ENCODE measurements around the gene ALKBH5. TPM values are rescaled to one million over a fixed set of nuclear protein-coding genes. Genes with fewer than 3 reads are reported as not detected.

ALKBH5 gene
- total RNA-seq, 3 donors from 2014 or later (not counting 1 experiment from before 2014, with no cell fraction given) = 95.6 to 114 (median 96.7) TPM

GRCh38 chr17:18250708-18251107 lies 67.1 kb downstream of the ALKBH5 start:
- WGBS (ENCODE audit: insufficient coverage) = 98% methylated on average over 14 of the region's 14 CpGs
- Mint-ChIP-seq H3K9me3 (no peaks in the 10 kb centered on the region), H3K27ac (peak overlapping the region in 1 of 2 donors; percentile 44), H3K27me3 (ENCODE audit: low read depth in 2 of 2) (no peaks in the 10 kb centered on the region), H3K36me3 (peaks cover 6% of the 10 kb centered on the region), H3K4me1 (peaks cover 4 to 5% of the 10 kb centered on the region in 2 donors), H3K4me3 (no peak overlapping the region)
- no peaks in the 10 kb centered on the region for H3K9me3 ChIP-seq (ENCODE audit: control insufficient read depth, insufficient read depth, low read length)
- TF ChIP-seq, protein P1, sequence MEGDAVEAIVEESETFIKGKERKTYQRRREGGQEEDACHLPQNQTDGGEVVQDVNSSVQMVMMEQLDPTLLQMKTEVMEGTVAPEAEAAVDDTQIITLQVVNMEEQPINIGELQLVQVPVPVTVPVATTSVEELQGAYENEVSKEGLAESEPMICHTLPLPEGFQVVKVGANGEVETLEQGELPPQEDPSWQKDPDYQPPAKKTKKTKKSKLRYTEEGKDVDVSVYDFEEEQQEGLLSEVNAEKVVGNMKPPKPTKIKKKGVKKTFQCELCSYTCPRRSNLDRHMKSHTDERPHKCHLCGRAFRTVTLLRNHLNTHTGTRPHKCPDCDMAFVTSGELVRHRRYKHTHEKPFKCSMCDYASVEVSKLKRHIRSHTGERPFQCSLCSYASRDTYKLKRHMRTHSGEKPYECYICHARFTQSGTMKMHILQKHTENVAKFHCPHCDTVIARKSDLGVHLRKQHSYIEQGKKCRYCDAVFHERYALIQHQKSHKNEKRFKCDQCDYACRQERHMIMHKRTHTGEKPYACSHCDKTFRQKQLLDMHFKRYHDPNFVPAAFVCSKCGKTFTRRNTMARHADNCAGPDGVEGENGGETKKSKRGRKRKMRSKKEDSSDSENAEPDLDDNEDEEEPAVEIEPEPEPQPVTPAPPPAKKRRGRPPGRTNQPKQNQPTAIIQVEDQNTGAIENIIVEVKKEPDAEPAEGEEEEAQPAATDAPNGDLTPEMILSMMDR (IDR thresholded peaks at IDR 0.05) = no peak
- ATAC-seq = no peak
- H3K36me3 ChIP-seq (ENCODE audit: control insufficient read depth, insufficient read depth, low read length) = peaks cover 81% of the 10 kb centered on the region
- H3K27ac ChIP-seq (ENCODE audit: low read length) = no peak overlapping the region
- DNase-seq = no peak
- H3K4me1 ChIP-seq (ENCODE audit: control insufficient read depth, insufficient read depth, low read length) = no peaks in the 10 kb centered on the region
- no peak overlapping the region for H3K4me3 ChIP-seq (ENCODE audit: low read length)
- intact Hi-C loops (cut with micrococcal nuclease) = no loop called here
- no peaks in the 10 kb centered on the region for H3K27me3 ChIP-seq (ENCODE audit: control insufficient read depth, insufficient read depth, low read length)

DNA sequence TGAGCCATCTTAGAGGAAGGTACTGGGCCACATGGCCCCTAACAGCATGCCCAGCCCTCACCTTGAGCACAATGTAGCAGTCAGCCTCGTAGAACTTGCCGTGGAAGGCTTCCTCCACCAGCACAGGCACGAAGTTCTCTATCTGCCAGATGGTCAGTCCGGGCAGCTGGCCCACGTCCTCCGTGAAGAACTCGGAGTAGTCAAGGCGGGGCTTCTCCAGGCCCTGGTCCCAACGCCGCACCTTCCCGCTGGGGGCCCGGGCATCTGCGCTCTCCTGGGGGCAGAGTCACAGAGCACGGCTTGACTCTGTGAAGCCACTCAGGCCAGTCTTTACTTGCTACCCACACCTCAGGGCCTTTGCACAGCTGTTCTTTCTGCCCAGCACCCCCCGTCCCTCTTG lies 67.6 kb downstream of the ALKBH5 start:
- ATAC-seq (no peak), DNase-seq (no peak)
- no peak overlapping the region for H3K4me3 Mint-ChIP-seq
- H3K9me3 ChIP-seq (ENCODE audit: control insufficient read depth, insufficient read depth, low read length) = no peaks in the 10 kb centered on the region
- H3K27ac ChIP-seq (ENCODE audit: low read length) = no peak overlapping the region
- peaks cover 6% of the 10 kb centered on the region for H3K36me3 Mint-ChIP-seq
- 97% methylated on average over 15 of the region's 15 CpGs for WGBS (ENCODE audit: insufficient coverage)
- no peak overlapping the region for H3K4me3 ChIP-seq (ENCODE audit: low read length)
- H3K4me1 Mint-ChIP-seq = peaks cover 4 to 5% of the 10 kb centered on the region in 2 donors
- no peaks in the 10 kb centered on the region for H3K9me3 Mint-ChIP-seq
- intact Hi-C loops (cut with micrococcal nuclease) = no loop called here
- H3K36me3 ChIP-seq (ENCODE audit: control insufficient read depth, insufficient read depth, low read length) = peaks cover 78% of the 10 kb centered on the region
- H3K27me3 Mint-ChIP-seq (ENCODE audit: low read depth in 2 of 2) = no peaks in the 10 kb centered on the region
- TF ChIP-seq, protein P1 (IDR thresholded peaks at IDR 0.05) = no peak
- no peak overlapping the region for H3K27ac Mint-ChIP-seq
- no peaks in the 10 kb centered on the region for H3K27me3 ChIP-seq (ENCODE audit: control insufficient read depth, insufficient read depth, low read length)
- peaks cover under 1% of the 10 kb centered on the region for H3K4me1 ChIP-seq (ENCODE audit: control insufficient read depth, insufficient read depth, low read length)

- Mint-ChIP-seq H3K4me1 (peaks cover 7 to 11% of the 10 kb centered on the region in 2 donors), H3K9me3 (no peaks in the 10 kb centered on the region), H3K36me3 (peaks cover 6% of the 10 kb centered on the region), H3K4me3 (no peak overlapping the region), H3K27ac (no peak overlapping the region), H3K27me3 (ENCODE audit: low read depth in 2 of 2) (no peaks in the 10 kb centered on the region)
- TF ChIP-seq, protein P1 (IDR thresholded peaks at IDR 0.05) = no peak
- Histone ChIP-seq H3K27me3 (ENCODE audit: control insufficient read depth, insufficient read depth, low read length) (no peaks in the 10 kb centered on the region), H3K27ac (ENCODE audit: low read length) (no peak overlapping the region), H3K4me1 (ENCODE audit: control insufficient read depth, insufficient read depth, low read length) (peaks cover 10% of the 10 kb centered on the region), H3K36me3 (ENCODE audit: control insufficient read depth, insufficient read depth, low read length) (peaks cover 71% of the 10 kb centered on the region), H3K9me3 (ENCODE audit: control insufficient read depth, insufficient read depth, low read length) (no peaks in the 10 kb centered on the region), H3K4me3 (ENCODE audit: low read length) (no peak overlapping the region)
- ATAC-seq (no peak), DNase-seq (no peak)
- 96% methylated on average over 5 of the region's 5 CpGs for WGBS (ENCODE audit: insufficient coverage)
- intact Hi-C loops (cut with micrococcal nuclease) = no loop called here
These were observed 68.5 kb downstream of the ALKBH5 start for GRCh38 chr17:18252160-18252559.

DNA sequence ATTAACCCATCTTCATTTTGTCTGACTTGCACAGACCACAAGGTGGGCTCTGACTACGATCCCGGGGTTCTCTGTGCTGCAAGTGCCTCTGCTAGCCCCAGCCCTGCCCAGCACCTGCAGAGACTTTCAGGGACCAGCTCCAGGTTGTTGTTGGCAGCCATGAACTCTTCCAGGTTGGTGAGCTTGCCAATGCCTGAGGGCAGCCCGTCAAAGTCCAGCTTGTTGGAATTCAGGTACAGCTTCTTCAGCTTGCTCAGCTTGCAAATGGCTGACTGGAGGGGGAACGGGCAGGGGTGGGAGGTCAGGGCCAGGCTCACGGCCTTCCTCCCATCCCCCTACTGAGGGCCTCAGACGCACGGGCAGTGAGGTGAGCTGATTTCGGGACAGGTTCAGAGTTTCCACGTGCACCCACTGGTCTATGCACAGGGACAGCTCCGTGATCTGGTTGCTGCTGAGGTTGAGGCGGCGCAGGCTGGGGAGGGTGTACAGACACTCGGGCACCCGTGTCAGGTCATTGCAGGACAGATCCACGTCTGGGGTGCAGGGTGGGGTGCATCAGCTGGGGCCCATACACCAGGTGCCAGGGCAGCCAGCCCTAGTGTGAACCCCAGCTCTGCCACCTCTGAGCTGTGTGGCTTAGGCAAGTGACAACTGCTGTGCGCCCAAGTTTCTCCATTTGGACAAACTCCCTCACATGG lies 69.7 kb downstream of the ALKBH5 start:
- intact Hi-C loops (cut with micrococcal nuclease) = no loop called here
- no peaks in the 10 kb centered on the region for H3K9me3 Mint-ChIP-seq
- peaks cover 63% of the 10 kb centered on the region for H3K36me3 ChIP-seq (ENCODE audit: control insufficient read depth, insufficient read depth, low read length)
- ATAC-seq (no peak), DNase-seq (no peak)
- no peaks in the 10 kb centered on the region for H3K27me3 ChIP-seq (ENCODE audit: control insufficient read depth, insufficient read depth, low read length)
- H3K27me3 Mint-ChIP-seq (ENCODE audit: low read depth in 2 of 2) = no peaks in the 10 kb centered on the region
- H3K4me3 Mint-ChIP-seq = no peak overlapping the region
- peaks cover 19% of the 10 kb centered on the region for H3K4me1 ChIP-seq (ENCODE audit: control insufficient read depth, insufficient read depth, low read length)
- 94% methylated on average over 16 of the region's 16 CpGs for WGBS (ENCODE audit: insufficient coverage)
- no peak overlapping the region for H3K27ac Mint-ChIP-seq
- H3K4me3 ChIP-seq (ENCODE audit: low read length) = no peak overlapping the region
- peaks cover 1% of the 10 kb centered on the region for H3K36me3 Mint-ChIP-seq
- peaks cover 12 to 17% of the 10 kb centered on the region in 2 donors for H3K4me1 Mint-ChIP-seq
- no peak overlapping the region for H3K27ac ChIP-seq (ENCODE audit: low read length)
- H3K9me3 ChIP-seq (ENCODE audit: control insufficient read depth, insufficient read depth, low read length) = no peaks in the 10 kb centered on the region
- TF ChIP-seq, protein P1 (IDR thresholded peaks at IDR 0.05) = no peak
